Endothelial cell of umbilical vein (primary cell): ENCODE data around the gene KIF20A. TPM values are rescaled to one million over a fixed set of nuclear protein-coding genes. Genes with fewer than 3 reads are reported as not detected.
"Not testable (repeated sequence)": the region's sequence is repeated elsewhere in the genome, so short reads cannot be mapped to it uniquely, and the experiment has no call there.

ENCODE experiments used
- BruUV-seq: library from RNA; stranded (reverse); fragments of 400-500 nt; replicated peaks from 2 replicates; lab custom pipeline; 2021; lab: Mats Ljungman, UMichigan
- CTCF ChIA-PET: fragments of 300-600, 350-600 bp; sonication (Branson Sonifier 250); formaldehyde crosslinking; loops from one replicate; lab custom pipeline; 2021; ENCODE audit warnings: antibody characterized with exemption, inconsistent platforms; lab: Charles Lee
- POLR2A ChIA-PET: fragments of 300-600, 350-600 bp; sonication (Branson Sonifier 250); formaldehyde crosslinking; loops from one replicate; lab custom pipeline; 2021; ENCODE audit warnings: antibody characterized with exemption, inconsistent platforms; lab: Charles Lee
- DNase-seq: peaks from one replicate; pipeline ENCODE4 v3.0.0-alpha.2; 2011; ENCODE audit warnings: low read depth, low spot score
- FAIRE-seq: peaks from 2 replicates; lab custom pipeline; 2011; peaks lifted over from hg19 to GRCh38; lab: Jason Lieb, UNC
- H2AFZ ChIP-seq: 2 replicates; pipeline ENCODE4 v1.6.0; 2012; ENCODE audit warnings: low read depth, low read length, control low read depth, inconsistent platforms
- H3K27ac ChIP-seq: 2 replicates; pipeline ENCODE4 v1.5.1; 2011; ENCODE audit warnings: low read depth, mild to moderate bottlenecking, control low read depth, low read length, moderate library complexity; ENCODE audit not compliant: insufficient read depth
- H3K27me3 ChIP-seq, 2 experiments: 2 replicates each; pipeline versions ENCODE4 v1.6.0 to v1.6.1; 2011; ENCODE audit warnings: low read length in 2 of 2, mixed read lengths in 1 of 2; ENCODE audit not compliant: control insufficient read depth in 2 of 2, insufficient read depth in 2 of 2
- H3K36me3 ChIP-seq, 2 experiments: 2 replicates in 1 of 2; 3 replicates in 1 of 2; pipeline ENCODE4 v1.5.1; 2011; ENCODE audit warnings: low read length in 2 of 2, mild to moderate bottlenecking in 1 of 2, moderate library complexity in 1 of 2; ENCODE audit not compliant: control insufficient read depth in 2 of 2, insufficient read depth in 2 of 2; ENCODE audit errors: extremely low read depth in 1 of 2
- H3K4me1 ChIP-seq: 3 replicates; pipeline ENCODE4 v1.5.1; 2011; ENCODE audit warnings: mild to moderate bottlenecking, low read length; ENCODE audit not compliant: control insufficient read depth, insufficient read depth; ENCODE audit errors: extremely low read depth
- H3K4me2 ChIP-seq: 2 replicates; pipeline ENCODE4 v1.6.1; 2011; ENCODE audit warnings: low read length, control low read depth, mixed read lengths; ENCODE audit not compliant: insufficient read depth
- H3K4me3 ChIP-seq, 3 experiments: fragments of 200-600 bp in 1 of 3; sonication (generic), shearing (Covaris generic) in 1 of 3; replicated peaks in 1 of 3; 2 replicates each; pipeline ENCODE4 v1.5.1; 2011 to 2016; ENCODE audit warnings: control low read depth in 3 of 3, low read length in 3 of 3, mild to moderate bottlenecking in 2 of 3, inconsistent platforms in 1 of 3, low read depth in 1 of 3, moderate library complexity in 1 of 3; ENCODE audit not compliant: insufficient read depth in 1 of 3
- H3K79me2 ChIP-seq: 2 replicates; pipeline ENCODE4 v1.6.0; 2012; ENCODE audit warnings: low read length, inconsistent platforms; ENCODE audit not compliant: control insufficient read depth, insufficient read depth
- H3K9ac ChIP-seq: replicated peaks from 2 replicates; pipeline ENCODE3; 2011; ENCODE audit warnings: low read length, control low read depth; ENCODE audit not compliant: insufficient read depth; ENCODE audit errors: extremely low read depth
- H3K9me1 ChIP-seq: replicated peaks from 3 replicates; pipeline ENCODE4 v1.6.0; 2011; ENCODE audit warnings: mild to moderate bottlenecking, low read length; ENCODE audit not compliant: control insufficient read depth, insufficient read depth; ENCODE audit errors: extremely low read depth
- H3K9me3 ChIP-seq: replicated peaks from 2 replicates; pipeline ENCODE4 v1.5.1; 2012; ENCODE audit warnings: low read length, inconsistent platforms; ENCODE audit not compliant: control insufficient read depth, insufficient read depth
- H4K20me1 ChIP-seq: replicated peaks from 2 replicates; pipeline ENCODE3; 2011; ENCODE audit warnings: mild to moderate bottlenecking, low read length; ENCODE audit not compliant: control insufficient read depth, insufficient read depth; ENCODE audit errors: extremely low read depth
- CTCF ChIP-seq, 2 donors: IDR thresholded peaks; 1 replicate in 1 of 2; 2 replicates in 1 of 2; pipeline ENCODE4 v1.5.1; 2011; ENCODE audit warnings: low read length in 2 of 2, mild to moderate bottlenecking in 2 of 2, moderate library complexity in 2 of 2, control low read depth in 1 of 2, inconsistent platforms in 1 of 2, low read depth in 1 of 2; ENCODE audit not compliant: insufficient read depth in 1 of 2; ENCODE audit errors: extremely low read depth in 1 of 2
- EZH2 ChIP-seq: IDR thresholded peaks from 2 replicates; pipeline ENCODE4 v1.6.1; 2012; ENCODE audit warnings: borderline replicate concordance, low read depth, mild to moderate bottlenecking, moderate library complexity, low read length, inconsistent platforms; ENCODE audit not compliant: severe bottlenecking
- FOS ChIP-seq: IDR thresholded peaks from 2 replicates; pipeline ENCODE4 v1.6.1; 2011; ENCODE audit warnings: mild to moderate bottlenecking, low read length, moderate library complexity, borderline replicate concordance; ENCODE audit not compliant: insufficient read depth
- GATA2 ChIP-seq: IDR thresholded peaks from 2 replicates; pipeline ENCODE4 v1.7.0; 2011; ENCODE audit warnings: low read depth, mild to moderate bottlenecking, moderate library complexity, mixed read lengths, low read length; ENCODE audit not compliant: insufficient read length, insufficient read depth
- JUN ChIP-seq: IDR thresholded peaks from 2 replicates; pipeline ENCODE4 v1.6.1; 2011; ENCODE audit warnings: borderline replicate concordance, low read depth; ENCODE audit not compliant: insufficient read length, insufficient read depth
- MAX ChIP-seq: IDR thresholded peaks from 2 replicates; pipeline ENCODE4 v1.6.1; 2011; ENCODE audit not compliant: insufficient read depth, insufficient read length
- MYC ChIP-seq: IDR thresholded peaks from one replicate; pipeline ENCODE4 v1.6.1; 2011; ENCODE audit warnings: mild to moderate bottlenecking, low read depth, low read length
- POLR2A ChIP-seq: IDR thresholded peaks from 2 replicates; pipeline ENCODE4 v1.6.1; 2012; ENCODE audit warnings: low read depth, mild to moderate bottlenecking, control low read depth, low read length
- POLR2AphosphoS5 ChIP-seq: IDR thresholded peaks from 2 replicates; pipeline ENCODE4 v1.6.1; 2012; ENCODE audit warnings: low read depth, mild to moderate bottlenecking, control low read depth, low read length, moderate library complexity; ENCODE audit not compliant: insufficient read depth
- dilution Hi-C: fragments of 300-500 bp; cut with MboI; formaldehyde crosslinking; loops from one replicate; pipeline ENCODE4 v1.15.0; 2019; ENCODE audit warnings: low sequenced_read_pairs; ENCODE audit not compliant: extremely low pct_ligation_motif_present
- intact Hi-C: fragments of 100-400 bp; cut with micrococcal nuclease; formaldehyde crosslinking; loops from one replicate; pipeline ENCODE4 v1.10.0; 2022
- polyA plus RNA-seq, 4 experiments: library from polyadenylated mRNA; depleted of rRNA in 3 of 4; stranded (reverse) in 3 of 4; unstranded in 1 of 4; fragments of >200 nt; gene quantifications; 2 replicates each; pipeline versions ENCODE4 v1.2.1 to v1.2.3, GENCODE V29; 2011 to 2012; ENCODE audit warnings: missing spikeins in 1 of 4
- total RNA-seq: library from RNA; stranded (reverse); gene quantifications from 2 replicates; pipeline ENCODE4 v1.2.3, GENCODE V29; 2021

The KIF20A gene
- total and polyA plus RNA-seq, 2 donors (not counting 3 experiments of a cell fraction or from before 2014, with no cell fraction given): 38.7 to 78.1 TPM

- POLR2A ChIA-PET: no interaction called here
These were observed 37.2 kb upstream of the KIF20A start for GRCh38 chr5:138141734-138142133.

GRCh38 chr5:138143578-138143977, 35.3 kb upstream of the KIF20A start:
- dilution Hi-C loops, FAIRE-seq: not testable (repeated sequence)
- CTCF ChIA-PET: interaction anchor here (1.5 to 1.6 kb wide), 2 partner anchors 10 to 365 kb away, joined by 4 read pairs; no protein-coding TSS in a partner anchor

More at GRCh38 chr5:138141734-138142133, 37.2 kb upstream of the KIF20A start:
- H3K9me1 ChIP-seq: no peaks in the 10 kb centered on the region
- intact Hi-C loops: no loop called here
- H3K36me3 ChIP-seq: no peaks in the 10 kb centered on the region
- no peaks in the 10 kb centered on the region for H4K20me1 ChIP-seq
- FAIRE-seq: no peak
- no peaks in the 10 kb centered on the region for H3K9me3 ChIP-seq
- H3K9ac ChIP-seq: no peak overlapping the region
- H3K4me3 ChIP-seq: no peak overlapping the region
- no peak overlapping the region for H3K4me2 ChIP-seq
- CTCF ChIA-PET: no interaction called here
- H3K79me2 ChIP-seq: no peaks in the 10 kb centered on the region
- no peaks in the 10 kb centered on the region for H3K27me3 ChIP-seq
- no peak overlapping the region for H2AFZ ChIP-seq
- BruUV-seq: no TSS peak
- DNase-seq: no peak
- no peak overlapping the region for H3K27ac ChIP-seq
- peaks cover 5% of the 10 kb centered on the region for H3K4me1 ChIP-seq
- TF ChIP-seq MYC (no peak), POLR2AphosphoS5 (no peak), EZH2 (no peak), GATA2 (no peak), POLR2A (no peak), JUN (no peak), MAX (no peak), CTCF (IDR thresholded peaks at IDR 0.05; ENCODE audit: extremely low read depth in 1 of 2, insufficient read depth in 1 of 2, low read depth in 1 of 2, low read length in 2 of 2) (no peak), FOS (no peak)
- dilution Hi-C loops: no loop called here

More at GRCh38 chr5:138143578-138143977, 35.3 kb upstream of the KIF20A start:
- H3K9me3 ChIP-seq, DNase-seq, H3K79me2 ChIP-seq, POLR2A ChIA-PET, H3K36me3 ChIP-seq, H3K9ac ChIP-seq, H2AFZ ChIP-seq, H3K4me3 ChIP-seq, H3K9me1 ChIP-seq, intact Hi-C loops, H3K27me3 ChIP-seq, H3K4me1 ChIP-seq, H3K4me2 ChIP-seq, H4K20me1 ChIP-seq, BruUV-seq, H3K27ac ChIP-seq: not testable (repeated sequence)
